Smooth muscle cell (in vitro differentiated cells): ENCODE data around the gene POLR1C. TPM values are rescaled to one million over a fixed set of nuclear protein-coding genes. Genes with fewer than 3 reads are reported as not detected.

Experiments
- DNase-seq: peaks from one replicate; lab custom pipeline; 2025; ENCODE audit not compliant: unreplicated experiment; lab: John Stamatoyannopoulos, UW
- H2AFZ ChIP-seq: fragments of 200-600 bp; sonication (generic); 2 replicates; pipeline ENCODE4 v1.6.0; 2016; ENCODE audit warnings: antibody characterized with exemption, low read depth, mild to moderate bottlenecking
- H3F3A ChIP-seq: fragments of 200-600 bp; sonication (generic); 2 replicates; pipeline ENCODE4 v1.6.0; 2017; ENCODE audit warnings: antibody characterized with exemption, low read depth
- H3K27ac ChIP-seq: fragments of 200-600 bp; sonication (generic); 2 replicates; pipeline ENCODE4 v1.5.1; 2016; ENCODE audit warnings: low read depth, mild to moderate bottlenecking
- H3K27me3 ChIP-seq: fragments of 200-600 bp; sonication (generic); 2 replicates; pipeline ENCODE4 v1.6.1; 2016; ENCODE audit warnings: low read depth, mild to moderate bottlenecking
- H3K36me3 ChIP-seq: fragments of 200-600 bp; sonication (generic); 2 replicates; pipeline ENCODE4 v1.5.1; 2016; ENCODE audit warnings: low read depth
- H3K4me1 ChIP-seq: fragments of 200-600 bp; sonication (generic); 2 replicates; pipeline ENCODE4 v1.5.1; 2016; ENCODE audit warnings: low read depth
- H3K4me2 ChIP-seq: fragments of 200-600 bp; sonication (generic); 2 replicates; pipeline ENCODE4 v1.6.0; 2016; ENCODE audit warnings: mild to moderate bottlenecking
- H3K4me3 ChIP-seq: fragments of 200-600 bp; sonication (generic); 2 replicates; pipeline ENCODE4 v1.5.1; 2016; ENCODE audit warnings: mild to moderate bottlenecking
- H3K79me2 ChIP-seq: fragments of 200-600 bp; sonication (generic); 2 replicates; pipeline ENCODE4 v1.6.0; 2016; ENCODE audit warnings: low read depth, mild to moderate bottlenecking
- H3K9ac ChIP-seq: fragments of 200-600 bp; sonication (generic); 2 replicates; pipeline ENCODE4 v1.6.0; 2016; ENCODE audit warnings: low read depth
- H3K9me3 ChIP-seq: fragments of 200-600 bp; sonication (generic); replicated peaks from 2 replicates; pipeline ENCODE4 v1.5.1; 2016; ENCODE audit warnings: low read depth
- H4K20me1 ChIP-seq: fragments of 200-600 bp; sonication (generic); 2 replicates; pipeline ENCODE4 v1.6.0; 2016; ENCODE audit warnings: low read depth
- CTCF ChIP-seq: fragments of 200-600 bp; sonication (generic); IDR thresholded peaks from 2 replicates; pipeline ENCODE4 v1.5.1; 2017; ENCODE audit warnings: borderline replicate concordance, mild to moderate bottlenecking, antibody characterized with exemption; ENCODE audit not compliant: insufficient read depth, poor library complexity, severe bottlenecking
- WGBS: methylation state at CpG from one replicate; pipeline ENCODE4 v1.1.7; 2016; ENCODE audit warnings: low lambda C conversion rate; 5-methylcytosine and 5-hydroxymethylcytosine counted together
- polyA plus RNA-seq: library from polyadenylated mRNA; unstranded; fragments of >200 nt; fragmentation: Nextera tagmentation; extraction: Ambion mirVana; gene quantifications from 2 replicates; pipeline ENCODE4 v1.2.1, GENCODE V29; 2016
- total RNA-seq: library from RNA; depleted of rRNA; stranded (reverse); fragments of >200 nt; gene quantifications from 2 replicates; pipeline ENCODE4 v1.2.3, GENCODE V29; 2014

Gene POLR1C
- total and polyA plus RNA-seq, 2 experiments from 2014 or later, result 21.0 to 27.0 TPM

GRCh38 chr6:43520097-43520496 lies 3.2 kb downstream of the POLR1C start:
- Histone ChIP-seq H3F3A (peaks cover 13% of the 10 kb centered on the region), H3K4me1 (peaks cover 18% of the 10 kb centered on the region), H3K4me3 (no peak overlapping the region), H3K27ac (no peak overlapping the region), H3K27me3 (no peaks in the 10 kb centered on the region), H3K36me3 (peaks cover 19% of the 10 kb centered on the region), H3K4me2 (no peak overlapping the region), H3K79me2 (peaks cover 36% of the 10 kb centered on the region), H3K9ac (no peak overlapping the region), H4K20me1 (peaks cover 8% of the 10 kb centered on the region), H3K9me3 (no peaks in the 10 kb centered on the region), H2AFZ (no peak overlapping the region)
- no peak for TF ChIP-seq CTCF
- WGBS, result 98% methylated on average over 8 of the region's 8 CpGs
- no peak for DNase-seq

GRCh38 chr6:43521836-43522235 lies 4.9 kb downstream of the POLR1C start:
- WGBS, result 92% methylated on average over 2 of the region's 2 CpGs
- H3K4me2 ChIP-seq, result no peak overlapping the region
- H3K9me3 ChIP-seq, result no peaks in the 10 kb centered on the region
- peaks cover 5% of the 10 kb centered on the region for H3F3A ChIP-seq
- H3K4me3 ChIP-seq, result no peak overlapping the region
- TF ChIP-seq CTCF, result no peak
- no peaks in the 10 kb centered on the region for H3K27me3 ChIP-seq
- DNase-seq, result no peak
- no peak overlapping the region for H2AFZ ChIP-seq
- H3K79me2 ChIP-seq, result peaks cover 23% of the 10 kb centered on the region
- no peak overlapping the region for H3K27ac ChIP-seq
- peaks cover 19% of the 10 kb centered on the region for H3K36me3 ChIP-seq
- H4K20me1 ChIP-seq, result no peaks in the 10 kb centered on the region
- no peak overlapping the region for H3K9ac ChIP-seq
- H3K4me1 ChIP-seq, result peaks cover 8% of the 10 kb centered on the region

GRCh38 chr6:43522547-43523261 lies 5.8 kb downstream of the POLR1C start:
- Histone ChIP-seq H2AFZ (no peak overlapping the region), H3K9me3 (no peaks in the 10 kb centered on the region), H3K9ac (no peak overlapping the region), H3K36me3 (peaks cover 20% of the 10 kb centered on the region), H4K20me1 (no peaks in the 10 kb centered on the region), H3K4me1 (peaks cover 7% of the 10 kb centered on the region), H3K4me3 (no peak overlapping the region), H3K27ac (no peak overlapping the region), H3F3A (peaks cover 5% of the 10 kb centered on the region), H3K79me2 (peaks cover 15% of the 10 kb centered on the region), H3K4me2 (no peak overlapping the region), H3K27me3 (no peaks in the 10 kb centered on the region)
- no peak for TF ChIP-seq CTCF
- WGBS, result 96% methylated on average over 8 of the region's 8 CpGs
- DNase-seq, result no peak

- Histone ChIP-seq H2AFZ (no peak overlapping the region), H3K9ac (no peak overlapping the region), H3K27me3 (no peaks in the 10 kb centered on the region), H3K4me1 (peaks cover 2% of the 10 kb centered on the region), H3K79me2 (peaks cover 10% of the 10 kb centered on the region), H4K20me1 (no peaks in the 10 kb centered on the region), H3K4me3 (no peak overlapping the region), H3K27ac (no peak overlapping the region), H3F3A (peaks cover 5% of the 10 kb centered on the region), H3K4me2 (no peak overlapping the region), H3K9me3 (no peaks in the 10 kb centered on the region), H3K36me3 (peaks cover 26% of the 10 kb centered on the region)
- 100% methylated on average over 3 of the region's 3 CpGs for whole genome bisulfite sequencing
- no peak for DNase-seq
- no peak for TF ChIP-seq CTCF
Observed at GRCh38 chr6:43523284-43523683, 6.4 kb downstream of the POLR1C start.
